HepG2 (cell line): ENCODE results near the gene OR4N5. TPM values are rescaled to one million over a fixed set of nuclear protein-coding genes. Genes with fewer than 3 reads are reported as not detected.
A peak's percentile ranks its signal among the peaks of the same experiment; 100 is the strongest.

ENCODE experiments used
- ATAC-seq: fragments of 200-7000 bp; cut with Tn5 transposase; 3 replicates; pipeline ENCODE4 v1.9.1; 2020; ENCODE audit warnings: mild to moderate bottlenecking, moderate library complexity
- BruUV-seq: library from RNA; stranded (reverse); fragments of 400-500 nt; replicated peaks from 2 replicates; lab custom pipeline; 2021; lab: Mats Ljungman, UMichigan
- CTCF ChIA-PET: fragments of 300-600 bp; formaldehyde crosslinking; extraction: SDS; loops from one replicate; lab custom pipeline; 2021; ENCODE audit warnings: low total read pairs, inconsistent platforms, low intra/inter-chr PET ratio; lab: Yijun Ruan, JAX
- POLR2A ChIA-PET: fragments of 350-600 bp; sonication (Branson Sonifier 250); formaldehyde crosslinking; loops from one replicate; lab custom pipeline; 2020; ENCODE audit warnings: antibody characterized with exemption, inconsistent platforms; lab: Yijun Ruan, JAX
- DNase-seq: peaks from one replicate; pipeline ENCODE4 v3.0.0-alpha.2; 2015; ENCODE audit warnings: low spot score
- FAIRE-seq: peaks from 3 replicates; lab custom pipeline; 2011; peaks lifted over from hg19 to GRCh38; lab: Jason Lieb, UNC
- H2AFZ ChIP-seq: one replicate; pipeline ENCODE4 v1.6.1; 2011; ENCODE audit warnings: low read length, inconsistent platforms
- H3K27ac ChIP-seq: fragments of 300-600 bp; 3 replicates; pipeline ENCODE4 v1.8.0; 2011; ENCODE audit warnings: mixed run types, mild to moderate bottlenecking, mixed read lengths, low read length, inconsistent platforms; ENCODE audit not compliant: insufficient read depth; ENCODE audit errors: extremely low read length
- H3K27me3 ChIP-seq, 2 experiments: fragments of 200-600 bp in 1 of 2; 2 replicates in 1 of 2; 3 replicates in 1 of 2; pipeline versions ENCODE4 v1.6.0 to v1.8.0; 2011; ENCODE audit warnings: low read length in 2 of 2, mild to moderate bottlenecking in 2 of 2, moderate library complexity in 2 of 2, inconsistent platforms in 1 of 2; ENCODE audit not compliant: insufficient read depth in 2 of 2, control insufficient read depth in 1 of 2
- H3K36me3 ChIP-seq, 2 experiments: fragments of 200-600 bp in 1 of 2; replicated peaks in 1 of 2; 2 replicates in 1 of 2; 3 replicates in 1 of 2; pipeline versions ENCODE4 v1.5.1 to v1.8.0; 2011; ENCODE audit warnings: low read length in 2 of 2, inconsistent platforms in 1 of 2; ENCODE audit not compliant: insufficient read depth in 2 of 2, control insufficient read depth in 1 of 2
- H3K4me1 ChIP-seq: 2 replicates; pipeline ENCODE4 v1.5.1; 2012; ENCODE audit warnings: low read length, inconsistent platforms; ENCODE audit not compliant: insufficient read depth
- H3K4me2 ChIP-seq: 2 replicates; pipeline ENCODE4 v1.6.0; 2011; ENCODE audit warnings: low read depth, low read length, inconsistent platforms
- H3K4me3 ChIP-seq, 3 experiments: fragments of 200-600 bp in 1 of 3; sonication (generic), shearing (Covaris generic) in 1 of 3; replicated peaks in 1 of 3; 2 replicates each; pipeline ENCODE4 v1.5.1; 2011 to 2016; ENCODE audit warnings: low read length in 3 of 3, inconsistent platforms in 2 of 3, low read depth in 2 of 3, mild to moderate bottlenecking in 2 of 3, control low read depth in 1 of 3, mixed read lengths in 1 of 3; ENCODE audit not compliant: insufficient read depth in 1 of 3
- H3K79me2 ChIP-seq: one replicate; pipeline ENCODE4 v1.6.1; 2011; ENCODE audit warnings: low read length, inconsistent platforms; ENCODE audit not compliant: insufficient read depth
- H3K9ac ChIP-seq: 2 replicates; pipeline ENCODE4 v1.6.0; 2011; ENCODE audit warnings: mild to moderate bottlenecking, low read depth, low read length, inconsistent platforms; ENCODE audit not compliant: insufficient read depth
- H3K9me3 ChIP-seq: 2 replicates; pipeline ENCODE4 v1.5.1; 2012; ENCODE audit warnings: mild to moderate bottlenecking, low read length
- H4K20me1 ChIP-seq: 2 replicates; pipeline ENCODE4 v1.6.0; 2011; ENCODE audit warnings: inconsistent platforms, mild to moderate bottlenecking, low read length, moderate library complexity; ENCODE audit not compliant: insufficient read depth
- WGBS: methylation state at CpG from one replicate; pipeline ENCODE4 v1.1.6; 2017; ENCODE audit warnings: low lambda C conversion rate; 5-methylcytosine and 5-hydroxymethylcytosine counted together
- in situ Hi-C: cut with HindIII; loops from 2 replicates; pipeline ENCODE4 v1.10.0; 2017; ENCODE audit warnings: low pct_unique_long_range_greater_than_20kb; ENCODE audit not compliant: extremely low pct_ligation_motif_present
- intact Hi-C: fragments of 100-400 bp; cut with micrococcal nuclease; formaldehyde crosslinking; loops from one replicate; pipeline ENCODE4 v1.10.0; 2022; ENCODE audit not compliant: unreplicated experiment
- polyA plus RNA-seq, 8 experiments: library from polyadenylated mRNA; depleted of rRNA in 3 of 8; stranded (reverse) in 7 of 8; unstranded in 1 of 8; fragments of >200 nt; fragmentation: Illumina TruSeq in 4 of 8; extraction: Trizol in 4 of 8; gene quantifications; 2 replicates each; pipeline versions ENCODE4 v1.2.1 to v1.2.3, GENCODE V29; 2011 to 2016; ENCODE audit warnings: low read depth in 4 of 8, missing spikeins in 1 of 8, mixed read lengths in 1 of 8; ENCODE audit not compliant: insufficient read depth in 1 of 8
- total RNA-seq, 5 experiments: library from RNA; depleted of rRNA; stranded (reverse); fragments of >200 nt; fragmentation: Illumina TruSeq; extraction: Trizol; gene quantifications; 2 replicates each; pipeline ENCODE4 v1.2.3, GENCODE V29; 2016; ENCODE audit warnings: low read depth in 1 of 5
- TF ChIP-seq, protein P1 (sequence below), 2 experiments: fragments of 450-650 bp in 1 of 2; sonication (generic) in 1 of 2; formaldehyde crosslinking in 1 of 2; IDR thresholded peaks; 2 replicates each; pipeline versions ENCODE4 v1.6.1 to v1.8.0; 2016 to 2022; ENCODE audit warnings: antibody characterized with exemption in 1 of 2, mild to moderate bottlenecking in 1 of 2, missing genetic modification reagents in 1 of 2
- TF ChIP-seq, protein P2 (sequence below): sonication (generic); formaldehyde crosslinking; IDR thresholded peaks from 2 replicates; pipeline ENCODE4 v1.8.1; 2022; ENCODE audit warnings: mild to moderate bottlenecking, missing genetic modification reagents

The OR4N5 gene
- total and polyA plus RNA-seq, 2 of the 13 experiments (the other 11 are each of a cell fraction or from before 2014, with no cell fraction given) = not detected

DNA sequence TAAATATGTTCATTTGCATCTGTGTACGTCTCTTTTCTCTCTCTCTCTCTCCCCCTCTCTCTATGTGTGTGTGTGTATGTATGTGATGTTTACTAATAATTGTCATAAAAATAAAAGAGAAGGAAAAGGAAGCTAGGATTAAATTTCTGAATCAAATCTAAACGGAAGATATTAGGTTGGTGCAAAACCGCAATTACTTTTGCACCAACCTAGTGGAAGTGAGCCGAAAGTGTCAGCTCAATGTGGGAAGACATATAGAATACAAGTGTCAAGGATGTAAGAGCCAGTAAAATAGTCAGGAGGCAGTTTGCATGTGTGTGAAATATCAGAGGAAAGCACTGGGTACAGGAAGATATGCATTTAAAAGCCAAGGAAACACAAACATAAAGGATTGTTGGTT is 46.6 kb upstream of the OR4N5 start:
- H3K79me2 ChIP-seq = no peaks in the 10 kb centered on the region
- no peak overlapping the region for H3K27ac ChIP-seq
- H3K4me3 ChIP-seq = no peak overlapping the region
- no peaks in the 10 kb centered on the region for H3K36me3 ChIP-seq
- in situ Hi-C loops (no loop called here), intact Hi-C loops (no loop called here)
- ATAC-seq (no peak), FAIRE-seq (no peak), DNase-seq (no peak)
- under 1% methylated on average over 4 of the region's 4 CpGs for WGBS
- H3K4me1 ChIP-seq = no peaks in the 10 kb centered on the region
- no peaks in the 10 kb centered on the region for H3K27me3 ChIP-seq
- H3K9me3 ChIP-seq = no peaks in the 10 kb centered on the region
- TF ChIP-seq, protein P1, sequence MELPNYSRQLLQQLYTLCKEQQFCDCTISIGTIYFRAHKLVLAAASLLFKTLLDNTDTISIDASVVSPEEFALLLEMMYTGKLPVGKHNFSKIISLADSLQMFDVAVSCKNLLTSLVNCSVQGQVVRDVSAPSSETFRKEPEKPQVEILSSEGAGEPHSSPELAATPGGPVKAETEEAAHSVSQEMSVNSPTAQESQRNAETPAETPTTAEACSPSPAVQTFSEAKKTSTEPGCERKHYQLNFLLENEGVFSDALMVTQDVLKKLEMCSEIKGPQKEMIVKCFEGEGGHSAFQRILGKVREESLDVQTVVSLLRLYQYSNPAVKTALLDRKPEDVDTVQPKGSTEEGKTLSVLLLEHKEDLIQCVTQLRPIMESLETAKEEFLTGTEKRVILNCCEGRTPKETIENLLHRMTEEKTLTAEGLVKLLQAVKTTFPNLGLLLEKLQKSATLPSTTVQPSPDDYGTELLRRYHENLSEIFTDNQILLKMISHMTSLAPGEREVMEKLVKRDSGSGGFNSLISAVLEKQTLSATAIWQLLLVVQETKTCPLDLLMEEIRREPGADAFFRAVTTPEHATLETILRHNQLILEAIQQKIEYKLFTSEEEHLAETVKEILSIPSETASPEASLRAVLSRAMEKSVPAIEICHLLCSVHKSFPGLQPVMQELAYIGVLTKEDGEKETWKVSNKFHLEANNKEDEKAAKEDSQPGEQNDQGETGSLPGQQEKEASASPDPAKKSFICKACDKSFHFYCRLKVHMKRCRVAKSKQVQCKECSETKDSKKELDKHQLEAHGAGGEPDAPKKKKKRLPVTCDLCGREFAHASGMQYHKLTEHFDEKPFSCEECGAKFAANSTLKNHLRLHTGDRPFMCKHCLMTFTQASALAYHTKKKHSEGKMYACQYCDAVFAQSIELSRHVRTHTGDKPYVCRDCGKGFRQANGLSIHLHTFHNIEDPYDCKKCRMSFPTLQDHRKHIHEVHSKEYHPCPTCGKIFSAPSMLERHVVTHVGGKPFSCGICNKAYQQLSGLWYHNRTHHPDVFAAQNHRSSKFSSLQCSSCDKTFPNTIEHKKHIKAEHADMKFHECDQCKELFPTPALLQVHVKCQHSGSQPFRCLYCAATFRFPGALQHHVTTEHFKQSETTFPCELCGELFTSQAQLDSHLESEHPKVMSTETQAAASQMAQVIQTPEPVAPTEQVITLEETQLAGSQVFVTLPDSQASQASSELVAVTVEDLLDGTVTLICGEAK (IDR thresholded peaks at IDR 0.05) = peak; percentile 93
- TF ChIP-seq, protein P1 (CRISPR knock-in tag; IDR thresholded peaks at IDR 0.05) = no peak
- TF ChIP-seq, protein P2, sequence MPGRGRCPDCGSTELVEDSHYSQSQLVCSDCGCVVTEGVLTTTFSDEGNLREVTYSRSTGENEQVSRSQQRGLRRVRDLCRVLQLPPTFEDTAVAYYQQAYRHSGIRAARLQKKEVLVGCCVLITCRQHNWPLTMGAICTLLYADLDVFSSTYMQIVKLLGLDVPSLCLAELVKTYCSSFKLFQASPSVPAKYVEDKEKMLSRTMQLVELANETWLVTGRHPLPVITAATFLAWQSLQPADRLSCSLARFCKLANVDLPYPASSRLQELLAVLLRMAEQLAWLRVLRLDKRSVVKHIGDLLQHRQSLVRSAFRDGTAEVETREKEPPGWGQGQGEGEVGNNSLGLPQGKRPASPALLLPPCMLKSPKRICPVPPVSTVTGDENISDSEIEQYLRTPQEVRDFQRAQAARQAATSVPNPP (CRISPR knock-in tag) = no peak
- no peak overlapping the region for H3K4me2 ChIP-seq
- no peak overlapping the region for H2AFZ ChIP-seq
- H3K9ac ChIP-seq = no peak overlapping the region
- POLR2A ChIA-PET = no interaction called here
- no peaks in the 10 kb centered on the region for H4K20me1 ChIP-seq
- BruUV-seq = no TSS peak
- CTCF ChIA-PET = no interaction called here
